Heart left ventricle (tissue), 13 donors: ENCODE results near the gene PPP1R14C.

ENCODE experiments used
- POLR2A ChIP-seq, 2 donors: fragments of 450-650 bp; IDR thresholded peaks; one replicate each; pipeline ENCODE4 v1.6.1; 2017; ENCODE audit warnings: antibody characterized with exemption in 2 of 2, mild to moderate bottlenecking in 2 of 2, moderate library complexity in 2 of 2
- TF ChIP-seq, protein P1 (sequence below), 12 donors: fragments of 200-600 bp; sonication (generic) in 4 of 12; IDR thresholded peaks; one replicate each; pipeline versions ENCODE4 v1.5.0 to v1.8.0; 2018 to 2022; ENCODE audit warnings: antibody characterized with exemption in 12 of 12, mild to moderate bottlenecking in 5 of 12
- donor health status: ischemic (EF 13 %, LVEDD 7.1; RV severe dilation, severe dysfunction).
- donor health status: DM: no; HTN: yes; CAD: no.
- donor health status: DM: no; HTN: no; CAD: no.
- donor health status: ischemic (EF 25% LVEDD 6.9; RV normal size, moderate dysfunction).
- donor health status: ischemic (EF 25% LVEDD 5.7; RV mildly dilated, moderate dysfunction).
- donor health status: ischemic (EF 35%, LVEDD 5.7; RV mildly dilated, moderate dysfunction).
- donor health status: nonischemic (EF 11% LVEDD 7.7; RV severe dilation, severe dysfunction).
- donor health status: DM: yes; HTN: yes; CAD: no.
- donor health status: PGD.
- donor health status: ischemic (EF 29% LVEDD 5.4; RV normal size, mild dysfunction).
- donor health status: nonischemic (EF 23%, LVEDD 6.1; RV moderate dilation, normal function).

DNA sequence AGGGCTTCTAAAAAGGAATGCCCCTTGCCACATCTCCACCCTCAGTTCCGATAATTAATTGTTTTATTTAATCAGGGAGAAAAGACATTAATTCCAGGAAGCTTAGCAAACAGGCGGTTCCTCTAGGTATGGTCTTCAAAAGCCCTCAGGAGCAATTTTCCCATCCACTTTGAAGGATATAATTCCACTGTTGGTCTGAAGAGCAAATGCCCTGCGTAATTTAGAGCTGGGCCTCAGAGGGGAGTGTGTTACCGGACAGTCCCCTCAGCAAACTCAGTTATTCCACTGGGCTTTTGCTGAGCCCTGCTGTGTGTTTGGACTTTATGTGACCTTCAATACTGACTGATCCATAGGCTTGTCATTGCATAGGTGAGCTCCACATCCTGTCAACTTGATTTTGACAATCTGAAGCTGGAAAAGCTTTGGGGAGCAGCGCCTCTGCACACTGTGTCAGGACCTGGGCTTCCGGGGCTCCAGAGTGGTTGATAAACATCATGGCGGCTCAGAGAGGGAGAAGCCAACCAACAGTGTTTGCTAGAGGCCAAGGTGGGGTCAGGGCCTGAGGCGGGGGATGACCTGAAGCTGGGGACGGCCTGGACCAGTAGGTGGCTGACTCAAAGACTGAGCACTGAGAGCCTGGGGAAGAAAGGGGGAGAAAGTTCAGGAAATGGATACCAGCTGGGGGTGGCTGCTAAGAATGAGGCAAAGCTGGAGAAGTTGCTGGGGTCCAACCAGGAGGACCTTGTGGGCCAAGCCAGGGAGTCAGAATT, 43.5 kb downstream of the PPP1R14C start:
- TF ChIP-seq, protein P1, sequence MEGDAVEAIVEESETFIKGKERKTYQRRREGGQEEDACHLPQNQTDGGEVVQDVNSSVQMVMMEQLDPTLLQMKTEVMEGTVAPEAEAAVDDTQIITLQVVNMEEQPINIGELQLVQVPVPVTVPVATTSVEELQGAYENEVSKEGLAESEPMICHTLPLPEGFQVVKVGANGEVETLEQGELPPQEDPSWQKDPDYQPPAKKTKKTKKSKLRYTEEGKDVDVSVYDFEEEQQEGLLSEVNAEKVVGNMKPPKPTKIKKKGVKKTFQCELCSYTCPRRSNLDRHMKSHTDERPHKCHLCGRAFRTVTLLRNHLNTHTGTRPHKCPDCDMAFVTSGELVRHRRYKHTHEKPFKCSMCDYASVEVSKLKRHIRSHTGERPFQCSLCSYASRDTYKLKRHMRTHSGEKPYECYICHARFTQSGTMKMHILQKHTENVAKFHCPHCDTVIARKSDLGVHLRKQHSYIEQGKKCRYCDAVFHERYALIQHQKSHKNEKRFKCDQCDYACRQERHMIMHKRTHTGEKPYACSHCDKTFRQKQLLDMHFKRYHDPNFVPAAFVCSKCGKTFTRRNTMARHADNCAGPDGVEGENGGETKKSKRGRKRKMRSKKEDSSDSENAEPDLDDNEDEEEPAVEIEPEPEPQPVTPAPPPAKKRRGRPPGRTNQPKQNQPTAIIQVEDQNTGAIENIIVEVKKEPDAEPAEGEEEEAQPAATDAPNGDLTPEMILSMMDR (IDR thresholded peaks at IDR 0.05) = no peak
- TF ChIP-seq POLR2A (IDR thresholded peaks at IDR 0.05) = no peak
